GM18867 (cell line): ENCODE data around the gene PIK3C2G.
A peak's percentile ranks its signal among the peaks of the same experiment; 100 is the strongest.

Experiments
- ATAC-seq: cut with Tn5 transposase; IDR thresholded peaks from one replicate; pipeline ENCODE4 v1.9.1; 2021; ENCODE audit warnings: mild to moderate bottlenecking, moderate library complexity; ENCODE audit not compliant: unreplicated experiment

Gene PIK3C2G

DNA sequence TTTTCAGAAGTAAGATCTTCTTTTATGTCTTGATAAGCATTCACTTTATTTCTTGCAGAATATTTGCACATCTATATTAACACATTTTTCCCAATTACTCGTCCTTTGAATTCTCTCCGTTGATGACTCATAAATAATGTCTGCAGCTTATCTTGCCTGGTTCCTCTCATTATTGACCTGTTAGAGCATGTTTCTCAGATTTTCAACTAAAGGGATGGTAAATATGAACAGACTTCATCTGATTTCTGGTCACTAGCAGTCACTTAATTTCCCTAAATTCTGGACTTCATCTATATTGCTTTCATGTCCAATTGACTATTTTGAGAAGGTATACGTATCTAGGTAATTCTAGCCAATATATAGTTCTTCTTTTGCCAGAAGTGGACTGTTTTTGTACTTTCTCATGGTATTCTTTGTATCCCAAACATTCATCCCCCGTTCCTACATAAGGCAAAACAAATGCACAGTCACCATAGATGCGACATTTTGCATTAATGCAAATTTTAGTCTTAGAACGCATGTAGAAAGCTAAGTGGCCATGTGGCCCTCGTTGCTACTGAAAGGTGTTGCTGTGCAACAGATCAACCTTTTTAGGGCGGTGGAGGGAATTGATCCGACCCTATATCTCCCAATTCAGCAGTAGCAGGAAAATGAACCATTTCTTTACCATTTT, 6.2 kb downstream of the PIK3C2G start:
- no peak for ATAC-seq

DNA sequence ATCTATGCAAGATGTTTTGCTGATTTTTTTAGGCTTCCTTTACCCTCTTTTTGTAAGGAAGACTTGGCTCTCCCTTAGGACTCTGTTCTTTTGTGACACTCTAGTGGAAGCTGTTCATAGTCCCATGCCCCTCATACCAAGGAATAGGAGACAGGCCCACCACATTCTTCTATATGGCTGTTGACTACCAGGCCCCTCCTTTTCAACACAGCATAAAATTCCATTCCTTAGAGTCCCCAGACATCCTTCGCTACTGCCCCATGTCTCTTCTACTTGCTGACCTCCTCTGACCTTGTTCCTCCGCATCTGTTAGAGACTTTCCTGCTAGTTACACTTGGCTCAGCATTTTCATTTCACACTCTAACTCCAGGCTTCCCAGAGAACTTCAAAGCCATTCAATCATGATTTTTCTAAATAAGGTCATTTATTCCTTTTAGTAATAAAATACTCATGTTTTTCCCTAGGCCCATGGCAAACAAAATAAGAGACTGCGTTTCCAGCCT, 9.7 kb downstream of the PIK3C2G start:
- no peak for ATAC-seq

DNA sequence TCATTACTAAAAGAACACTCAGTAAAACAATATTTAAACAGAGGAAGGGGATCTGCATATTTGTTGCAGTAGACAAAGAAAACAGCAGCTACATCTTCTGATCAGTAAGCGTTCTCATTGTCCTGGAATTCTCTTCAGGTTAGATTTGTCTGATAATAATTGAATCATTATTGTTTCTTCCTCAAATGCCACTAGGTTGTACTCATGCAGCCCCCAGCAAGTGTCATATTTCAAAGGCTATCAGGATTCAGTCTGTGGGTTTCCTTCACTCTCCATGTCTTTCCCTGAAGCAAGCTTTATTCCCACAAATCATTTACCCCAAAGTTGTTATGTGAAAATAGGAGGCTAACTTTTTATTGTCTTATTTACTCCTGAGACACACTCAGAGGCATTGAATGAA, 14.7 kb downstream of the PIK3C2G start:
- no peak for ATAC-seq

DNA sequence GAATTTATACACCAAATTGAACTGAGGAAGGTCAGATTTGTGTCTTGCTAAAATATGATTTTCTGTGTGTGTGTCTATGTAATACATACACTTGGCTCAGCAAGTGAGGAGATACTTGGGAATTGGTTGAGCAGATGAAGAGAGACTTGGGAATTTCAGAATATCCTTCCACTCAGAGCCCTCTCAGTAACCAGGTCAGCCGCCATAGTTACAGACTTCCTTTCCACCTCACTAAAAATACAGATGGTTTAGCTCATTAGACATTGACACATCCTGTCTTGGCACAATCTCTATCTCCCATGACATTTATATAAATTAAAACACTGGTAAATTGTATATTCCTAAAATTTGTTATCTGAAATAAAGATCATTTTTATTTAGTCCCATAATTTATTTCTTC, 15.9 kb downstream of the PIK3C2G start:
- no peak for ATAC-seq

DNA sequence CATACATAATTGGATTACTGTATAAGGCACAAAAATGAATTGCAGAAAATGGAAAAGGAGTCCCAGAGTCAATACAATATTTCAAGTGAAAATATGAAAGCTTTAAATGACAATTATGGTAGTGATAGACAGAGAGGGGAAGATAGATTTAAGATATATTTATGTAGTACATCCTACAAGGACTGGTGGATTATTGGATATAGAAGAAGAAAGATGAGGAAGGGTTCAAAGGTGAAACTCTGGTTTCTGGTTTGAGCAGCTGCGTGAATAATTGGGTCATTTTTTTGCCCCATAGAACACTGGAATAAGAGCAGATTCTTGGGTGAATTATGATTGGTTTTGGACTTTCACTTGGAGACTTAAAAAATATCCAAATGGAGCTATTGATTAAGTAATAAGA, 19.4 kb downstream of the PIK3C2G start:
- ATAC-seq = no peak

DNA sequence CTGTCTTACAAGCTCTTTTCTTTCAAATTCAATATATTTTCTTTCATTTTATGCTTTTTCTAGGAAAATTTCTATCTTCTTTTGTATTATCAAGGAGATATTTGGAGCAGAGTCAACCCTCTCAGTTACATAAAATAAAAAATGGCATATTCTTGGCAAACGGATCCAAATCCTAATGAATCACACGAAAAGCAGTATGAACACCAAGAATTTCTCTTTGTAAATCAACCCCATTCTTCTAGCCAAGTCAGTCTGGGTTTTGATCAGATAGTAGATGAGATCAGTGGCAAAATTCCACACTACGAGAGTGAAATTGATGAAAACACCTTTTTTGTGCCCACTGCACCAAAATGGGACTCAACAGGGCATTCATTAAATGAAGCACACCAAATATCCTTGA, 20.6 kb downstream of the PIK3C2G start:
- ATAC-seq = no peak

DNA sequence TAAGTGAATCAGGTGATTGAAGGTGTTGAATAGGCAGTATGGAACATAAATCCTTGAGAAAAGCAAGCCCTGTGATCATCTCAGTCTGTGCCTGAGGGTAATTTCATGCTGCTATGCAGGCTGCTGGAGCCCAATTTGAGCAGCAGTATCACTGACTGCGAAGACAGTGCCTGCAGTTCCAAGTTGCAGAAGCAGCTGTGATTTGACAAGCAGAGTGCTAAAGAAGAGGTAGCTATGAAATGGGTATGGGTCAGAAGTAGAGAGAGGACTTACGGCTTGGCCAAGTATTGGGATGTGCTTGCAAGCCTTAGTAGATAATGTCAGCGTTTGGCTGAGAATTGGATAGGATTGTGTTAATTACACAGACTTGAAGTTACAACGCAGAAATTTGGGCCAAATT, 22.5 kb downstream of the PIK3C2G start:
- ATAC-seq = no peak

DNA sequence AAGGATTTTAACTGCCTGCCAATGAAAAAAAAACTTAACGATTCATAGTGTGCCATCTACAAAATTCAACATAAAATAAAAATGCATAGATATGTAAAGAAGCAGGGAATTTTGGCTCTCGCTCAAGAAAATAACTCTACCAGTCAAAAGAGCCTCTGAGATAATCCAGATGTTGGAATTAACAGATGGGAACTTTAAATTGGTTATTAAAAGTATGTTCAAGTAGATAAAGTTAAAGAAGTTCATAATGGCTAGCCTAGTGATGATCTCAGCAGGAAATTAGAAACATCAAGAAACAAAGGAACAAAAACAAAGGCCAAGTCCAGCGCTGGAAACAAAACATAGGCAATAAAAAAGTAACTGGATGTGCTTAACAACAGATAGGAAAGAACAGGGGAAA, 23.1 kb downstream of the PIK3C2G start:
- no peak for ATAC-seq

DNA sequence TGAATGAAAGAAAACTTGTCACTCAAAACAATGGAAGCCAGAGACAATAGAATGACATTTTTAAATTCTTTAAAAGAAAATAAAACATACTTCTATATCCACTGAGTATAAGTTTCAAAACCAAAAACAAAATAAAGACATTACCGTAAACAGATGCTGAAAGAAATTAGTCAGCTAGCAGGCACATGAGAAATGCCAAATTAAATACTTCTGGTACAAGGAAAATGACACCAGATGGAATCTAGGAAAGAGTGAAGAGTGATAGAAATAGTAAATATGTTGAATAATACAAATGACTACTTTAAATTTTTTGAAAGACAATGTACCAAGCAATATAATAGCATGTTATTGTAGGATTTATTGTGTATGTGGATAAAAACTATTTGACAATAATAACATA, 23.8 kb downstream of the PIK3C2G start:
- no peak for ATAC-seq

DNA sequence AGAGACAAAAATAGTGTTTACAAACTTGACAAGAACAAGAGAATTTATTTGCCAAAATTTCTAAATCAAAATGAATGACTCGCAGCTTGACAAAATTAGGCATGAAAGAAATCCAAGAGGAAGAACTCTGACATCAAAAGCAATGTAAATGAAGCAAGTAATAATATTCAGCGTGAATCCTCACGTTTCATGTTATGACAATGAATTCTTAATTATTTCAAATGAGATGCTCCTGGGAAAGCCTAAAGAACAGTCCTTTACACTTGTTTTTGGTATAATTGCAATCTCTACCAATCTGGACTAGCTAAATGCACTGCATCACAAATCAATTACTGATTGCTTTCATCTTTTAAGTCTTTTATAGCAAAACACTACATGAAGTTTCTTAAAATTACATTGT, 29.1 kb downstream of the PIK3C2G start:
- no peak for ATAC-seq

DNA sequence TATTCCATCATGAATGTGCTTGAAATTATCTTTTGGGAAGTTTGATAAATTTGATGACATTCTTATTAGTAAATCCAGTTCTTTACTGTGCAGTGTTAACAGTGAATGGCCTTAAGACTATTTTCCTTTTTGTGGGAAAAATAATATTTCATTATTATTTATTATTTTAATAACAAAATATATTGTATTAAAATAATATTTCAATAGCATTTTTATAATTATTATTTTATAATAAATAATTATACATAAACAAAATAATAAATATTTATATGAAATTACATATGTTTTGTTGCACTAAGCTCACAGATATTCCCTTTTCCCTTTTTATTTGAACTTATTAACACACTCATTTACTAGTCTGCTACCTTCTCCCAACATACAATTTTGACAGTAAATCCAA, 33.6 kb downstream of the PIK3C2G start:
- no peak for ATAC-seq

DNA sequence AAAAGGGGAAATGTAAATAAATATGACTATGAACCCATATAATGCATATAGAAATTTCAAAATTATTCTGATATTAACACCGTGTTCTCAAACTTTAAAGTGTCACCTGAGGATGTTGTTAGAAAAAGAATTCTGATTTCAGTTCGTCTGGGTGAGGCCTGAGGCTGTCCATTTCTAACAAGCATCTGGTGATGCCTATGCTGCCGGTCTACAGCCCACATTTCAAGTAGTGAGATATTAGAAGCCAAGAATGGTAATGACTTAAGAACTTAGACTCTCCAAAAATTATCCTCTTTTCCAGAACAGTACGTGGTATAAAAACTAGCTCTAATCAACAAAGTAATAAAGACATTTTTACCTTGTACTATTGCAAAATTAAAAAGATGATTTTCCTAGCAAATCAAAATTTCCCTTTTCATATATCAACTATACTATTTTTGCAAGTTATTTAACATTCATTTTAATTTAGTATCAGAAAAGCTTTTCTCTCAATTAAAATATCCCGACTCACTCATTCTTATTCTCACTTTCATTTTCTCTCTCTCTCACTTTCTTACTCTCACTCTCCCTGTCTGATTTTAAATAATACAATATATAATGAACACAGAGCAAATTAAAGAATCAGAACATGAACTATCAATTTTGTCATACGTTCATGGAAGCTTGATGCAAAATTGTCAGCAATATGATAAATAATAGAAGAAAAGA, 35.0 kb downstream of the PIK3C2G start:
- ATAC-seq = no peak

DNA sequence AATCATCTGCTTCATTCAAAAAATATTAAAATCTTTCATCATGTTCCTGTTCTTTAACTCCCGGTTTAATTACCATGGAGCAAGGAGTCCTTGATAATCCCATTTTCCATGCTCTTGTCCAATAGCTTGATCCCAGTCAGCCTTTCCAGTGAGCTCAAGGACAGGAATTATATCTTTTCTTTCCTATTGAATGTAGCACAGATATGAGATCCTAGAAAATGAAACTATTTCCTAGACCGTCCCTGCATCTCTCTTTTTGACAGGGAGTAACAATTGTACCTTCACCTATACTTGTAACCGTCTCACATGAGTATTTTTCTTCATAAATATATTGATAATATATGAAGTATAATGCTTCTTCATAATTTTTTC, 35.6 kb downstream of the PIK3C2G start:
- ATAC-seq = no peak

DNA sequence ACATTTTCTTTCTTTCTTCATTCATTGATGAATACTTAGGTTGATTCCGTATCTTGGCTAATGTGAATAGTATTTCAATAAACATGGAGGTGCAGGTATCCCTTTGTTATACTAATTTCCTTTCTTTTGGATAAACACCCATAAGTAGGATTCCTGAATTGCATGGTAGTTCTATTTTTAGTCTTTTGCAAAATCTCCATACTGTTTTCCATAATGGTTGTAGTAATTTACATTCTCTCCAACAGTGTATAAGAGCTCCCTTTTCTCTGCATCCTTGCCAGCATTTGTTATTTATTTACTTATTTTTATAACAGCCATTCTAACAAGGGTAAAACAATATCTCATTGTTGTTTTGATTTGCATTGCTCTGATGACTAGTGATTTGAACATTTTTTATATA, 36.6 kb downstream of the PIK3C2G start:
- no peak for ATAC-seq

DNA sequence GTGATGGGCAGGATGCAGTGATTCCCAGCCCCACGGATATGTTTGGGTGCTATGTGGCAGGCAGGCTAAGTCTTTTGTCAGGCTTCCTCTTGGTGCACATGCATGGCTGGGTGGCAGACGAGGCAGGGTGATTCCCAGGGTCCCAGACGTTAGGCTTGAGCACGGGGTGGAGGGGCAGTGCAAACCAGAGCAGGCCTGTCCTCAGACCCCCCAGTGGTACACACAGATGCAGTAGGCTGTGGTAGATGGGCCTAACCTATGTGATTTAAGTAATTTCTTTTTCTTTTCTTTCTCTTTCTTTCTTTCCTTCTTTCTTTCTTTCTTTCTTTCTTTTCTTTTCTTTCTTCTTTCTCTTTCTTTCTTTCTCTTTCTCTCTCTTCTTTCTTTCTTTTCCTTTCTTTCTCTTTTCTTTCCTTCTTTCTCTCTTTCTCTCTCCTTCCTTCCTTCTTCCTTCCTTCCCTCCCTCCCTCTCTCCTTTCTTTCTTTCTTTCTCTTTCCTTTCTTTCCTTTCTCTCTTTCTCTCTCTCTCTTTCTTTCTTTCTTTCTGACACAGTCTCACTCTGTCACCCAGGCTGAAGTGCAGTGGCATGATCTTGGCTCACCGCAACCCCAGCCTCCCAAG, 41.6 kb downstream of the PIK3C2G start:
- ATAC-seq = no peak

DNA sequence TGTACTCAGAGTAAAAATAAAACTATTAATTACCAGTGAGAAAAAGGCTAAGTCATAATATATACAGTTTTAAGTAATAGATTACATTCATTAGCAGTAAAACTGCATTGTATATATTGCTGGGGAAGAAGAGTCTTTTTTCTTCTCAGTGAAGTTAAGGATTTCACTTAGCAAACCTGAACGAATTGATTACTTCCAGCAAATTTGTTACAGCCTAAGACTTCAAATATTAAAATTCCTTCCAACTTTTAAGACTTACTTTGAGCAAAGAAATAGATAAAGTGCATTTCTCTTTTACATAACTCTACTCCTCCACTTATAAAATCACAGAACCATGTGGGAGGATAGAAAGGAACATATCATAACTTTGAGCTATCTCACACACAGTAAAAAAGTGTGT, 43.3 kb downstream of the PIK3C2G start:
- no peak for ATAC-seq

DNA sequence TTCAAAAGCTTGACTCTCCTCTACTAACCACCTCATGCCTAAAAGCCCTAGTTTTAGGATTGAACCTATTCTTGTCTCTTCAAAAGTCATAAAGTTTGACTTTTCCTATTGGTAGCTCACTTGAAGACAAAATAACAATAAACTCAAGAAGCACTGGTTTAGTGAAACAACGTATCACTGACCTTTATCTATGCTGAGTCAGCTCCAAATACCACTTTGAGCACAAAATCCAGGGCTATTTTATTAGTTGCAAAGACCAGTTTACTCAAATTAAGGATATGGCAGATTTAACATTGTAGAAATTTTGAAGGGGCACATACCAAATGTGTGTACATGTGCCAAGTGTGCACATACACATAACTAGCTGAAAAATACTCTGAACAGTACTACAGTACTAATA, 45.0 kb downstream of the PIK3C2G start:
- ATAC-seq = no peak

DNA sequence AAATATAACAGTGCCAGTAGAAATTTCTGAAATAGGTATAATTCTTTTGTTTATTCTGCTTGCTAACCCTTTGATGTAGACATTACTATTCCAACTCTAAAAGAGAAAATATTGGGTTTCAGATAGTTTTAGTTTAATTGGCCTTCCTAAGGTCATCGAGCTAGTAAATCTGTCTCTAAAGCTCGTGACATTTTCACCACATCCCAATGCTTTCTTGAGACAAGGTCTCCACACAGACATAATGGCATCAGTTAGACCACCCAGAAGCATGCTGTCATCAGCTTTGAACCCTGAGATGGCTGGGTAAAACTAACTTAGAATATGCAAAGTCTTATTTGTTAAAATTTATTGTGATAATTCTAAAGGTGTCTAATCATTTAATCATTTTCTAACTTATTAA, 52.0 kb downstream of the PIK3C2G start:
- ATAC-seq = no peak

DNA sequence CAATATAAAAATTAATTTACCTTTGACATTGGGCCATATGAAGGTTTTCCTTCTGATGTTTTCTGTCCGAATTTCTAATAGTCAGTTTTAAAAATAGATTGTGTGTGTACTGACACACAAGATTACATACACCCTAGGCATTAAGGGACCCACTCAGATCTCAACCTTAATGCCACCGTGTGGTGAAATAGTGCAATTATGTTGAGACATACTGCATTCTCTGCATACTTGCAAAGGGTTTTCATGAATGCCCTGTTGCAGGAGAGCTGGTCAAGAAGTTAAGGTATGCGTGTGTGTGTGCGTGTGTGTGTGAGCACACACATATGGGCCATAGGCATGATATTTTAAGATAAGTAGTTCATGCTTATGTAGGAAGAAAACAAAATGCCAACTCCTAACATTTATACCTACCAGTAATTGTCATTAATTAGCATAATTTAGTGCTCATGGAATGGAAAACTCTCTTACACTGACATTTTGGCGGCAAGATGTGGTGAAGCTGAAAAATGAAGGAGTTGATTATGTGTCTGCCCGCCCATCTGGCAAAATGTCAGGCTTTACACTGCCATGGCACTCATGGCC, 58.8 kb downstream of the PIK3C2G start:
- ATAC-seq = peak; percentile 92

DNA sequence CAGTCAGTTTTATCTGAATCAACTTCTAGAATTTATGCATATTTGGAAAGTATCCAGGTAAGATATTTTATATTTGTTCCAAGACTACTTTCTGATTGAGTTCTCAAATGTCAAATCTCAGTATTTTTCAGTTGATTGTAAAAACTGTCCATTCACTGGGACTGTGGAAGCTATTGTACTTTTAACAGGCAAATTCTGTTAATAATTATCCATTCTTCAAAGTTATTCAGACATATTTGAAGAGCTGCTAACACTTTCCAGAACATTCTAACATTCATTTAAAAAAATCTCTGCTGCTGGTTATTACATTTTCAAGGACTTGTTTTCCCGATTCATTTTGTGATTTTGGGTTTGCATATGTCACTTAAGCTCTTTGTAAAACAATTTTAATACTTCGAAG, 59.7 kb downstream of the PIK3C2G start:
- no peak for ATAC-seq

DNA sequence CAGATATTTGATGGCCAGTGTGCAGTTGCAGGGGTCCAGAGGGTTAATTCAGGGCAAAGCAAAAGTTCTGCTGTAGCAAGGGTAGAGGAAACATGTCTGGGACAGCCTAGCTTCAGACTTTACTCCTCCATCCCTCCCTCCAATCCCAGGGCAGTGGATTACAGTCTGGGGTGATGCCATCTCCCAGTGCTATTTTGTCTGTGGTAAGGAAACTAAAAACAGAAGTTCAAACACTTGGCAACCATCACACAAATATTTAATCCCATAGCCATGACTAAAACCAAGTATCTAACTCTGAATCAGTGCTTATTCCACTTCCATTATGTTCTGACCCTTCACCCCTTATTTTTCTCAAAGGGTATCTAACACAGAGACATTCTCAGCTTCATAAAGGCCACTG, 61.8 kb downstream of the PIK3C2G start:
- no peak for ATAC-seq

DNA sequence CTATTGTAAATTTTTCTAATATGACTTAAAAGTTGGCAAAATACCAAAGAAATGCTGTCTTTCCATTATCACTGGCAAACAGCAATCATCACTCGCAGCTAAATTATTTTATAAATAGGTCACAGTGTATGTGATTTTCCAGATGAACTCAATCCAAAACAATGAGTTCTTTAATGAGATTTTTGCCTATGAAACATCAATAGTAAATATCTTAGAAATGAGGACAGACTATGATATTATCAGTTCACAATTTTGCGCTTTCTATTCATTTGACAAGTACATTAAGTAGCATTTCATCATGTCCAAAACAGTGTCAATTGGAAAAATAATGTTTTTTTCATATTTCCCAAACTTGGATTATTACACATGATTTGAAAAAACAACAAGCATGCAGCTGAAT, 65.7 kb downstream of the PIK3C2G start:
- ATAC-seq = no peak
